Thoracic aorta (tissue), 2 donors: ENCODE results near the gene TRIO. TPM values are rescaled to one million over a fixed set of nuclear protein-coding genes. Genes with fewer than 3 reads are reported as not detected.

Source experiments
- ATAC-seq: fragments of 150-250 bp; one replicate; pipeline ENCODE4 v1.8.0; 2017; ENCODE audit warnings: low read depth; ENCODE audit not compliant: insufficient number of reproducible peaks, low FRiP score
- DNase-seq: peaks from one replicate; pipeline ENCODE4 v3.0.0-alpha.2; 2020; ENCODE audit warnings: low spot score
- H3K27ac ChIP-seq, 2 donors: fragments of 200-600 bp; sonication (generic); 1 replicate in 1 of 2; 2 replicates in 1 of 2; pipeline ENCODE4 v1.5.1; 2016; ENCODE audit warnings: mild to moderate bottlenecking in 2 of 2, moderate library complexity in 2 of 2
- H3K27me3 ChIP-seq: fragments of 200-600 bp; sonication (generic); replicated peaks from 2 replicates; pipeline ENCODE4 v1.6.0; 2016; ENCODE audit warnings: mild to moderate bottlenecking; ENCODE audit not compliant: insufficient read depth
- H3K36me3 ChIP-seq: fragments of 200-600 bp; sonication (generic); one replicate; pipeline ENCODE4 v1.5.1; 2016
- H3K4me1 ChIP-seq, 2 donors: fragments of 200-600 bp; sonication (generic); 1 replicate in 1 of 2; 2 replicates in 1 of 2; pipeline versions ENCODE4 v1.5.1 to v1.6.0; 2016; ENCODE audit warnings: low read depth in 2 of 2, mild to moderate bottlenecking in 1 of 2; ENCODE audit not compliant: control insufficient read depth in 1 of 2
- H3K4me3 ChIP-seq: fragments of 200-600 bp; sonication (generic); 2 replicates; pipeline ENCODE4 v1.5.1; 2016; ENCODE audit warnings: mild to moderate bottlenecking
- H3K9me3 ChIP-seq: fragments of 200-600 bp; sonication (generic); 2 replicates; pipeline ENCODE4 v1.5.1; 2016
- total RNA-seq, 2 donors: library from RNA; depleted of rRNA; stranded (reverse); fragments of >200 nt; gene quantifications; one replicate each; pipeline versions ENCODE4 v1.1.0 to v1.2.3, GENCODE V29; 2016
- TF ChIP-seq, protein P1 (sequence below): fragments of 200-600 bp; sonication (generic); IDR thresholded peaks from one replicate; pipeline ENCODE4 v1.5.1; 2019; ENCODE audit warnings: antibody characterized with exemption

The TRIO gene
- total RNA-seq, 2 donors from 2014 or later = 219 to 300 TPM

DNA sequence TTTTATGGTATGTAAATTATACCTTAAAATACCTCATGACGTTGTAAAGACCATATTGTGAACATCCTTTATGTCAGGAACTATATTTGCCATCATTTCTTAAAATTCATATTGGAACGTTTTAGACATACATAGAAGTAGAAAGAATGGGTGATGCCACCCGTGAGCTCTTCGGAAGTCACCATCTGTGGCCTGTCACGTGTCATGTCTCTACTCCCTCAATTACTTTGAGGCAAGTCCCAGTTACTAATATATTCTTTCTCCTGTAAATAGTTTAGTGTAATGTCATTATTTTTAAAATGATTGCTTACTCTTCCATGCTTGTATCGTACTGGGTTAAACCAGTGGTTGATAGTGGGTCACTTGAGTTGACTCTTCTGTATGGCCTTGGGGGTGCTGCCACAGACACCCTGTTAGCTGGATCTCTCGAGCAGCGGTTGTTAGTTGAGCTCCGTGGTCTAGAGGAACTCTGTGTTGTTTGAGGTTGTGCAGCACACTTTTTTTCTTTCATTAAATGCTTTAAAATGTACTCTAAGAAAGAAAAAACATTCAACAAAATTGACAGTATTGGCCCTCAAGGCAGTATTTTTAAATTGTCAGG lies 66.2 kb downstream of the TRIO start:
- ATAC-seq (no peak), DNase-seq (no peak)
- TF ChIP-seq, protein P1, sequence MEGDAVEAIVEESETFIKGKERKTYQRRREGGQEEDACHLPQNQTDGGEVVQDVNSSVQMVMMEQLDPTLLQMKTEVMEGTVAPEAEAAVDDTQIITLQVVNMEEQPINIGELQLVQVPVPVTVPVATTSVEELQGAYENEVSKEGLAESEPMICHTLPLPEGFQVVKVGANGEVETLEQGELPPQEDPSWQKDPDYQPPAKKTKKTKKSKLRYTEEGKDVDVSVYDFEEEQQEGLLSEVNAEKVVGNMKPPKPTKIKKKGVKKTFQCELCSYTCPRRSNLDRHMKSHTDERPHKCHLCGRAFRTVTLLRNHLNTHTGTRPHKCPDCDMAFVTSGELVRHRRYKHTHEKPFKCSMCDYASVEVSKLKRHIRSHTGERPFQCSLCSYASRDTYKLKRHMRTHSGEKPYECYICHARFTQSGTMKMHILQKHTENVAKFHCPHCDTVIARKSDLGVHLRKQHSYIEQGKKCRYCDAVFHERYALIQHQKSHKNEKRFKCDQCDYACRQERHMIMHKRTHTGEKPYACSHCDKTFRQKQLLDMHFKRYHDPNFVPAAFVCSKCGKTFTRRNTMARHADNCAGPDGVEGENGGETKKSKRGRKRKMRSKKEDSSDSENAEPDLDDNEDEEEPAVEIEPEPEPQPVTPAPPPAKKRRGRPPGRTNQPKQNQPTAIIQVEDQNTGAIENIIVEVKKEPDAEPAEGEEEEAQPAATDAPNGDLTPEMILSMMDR = no peak
- H3K36me3 ChIP-seq = no peaks in the 10 kb centered on the region
- H3K9me3 ChIP-seq = no peaks in the 10 kb centered on the region
- H3K27me3 ChIP-seq = no peaks in the 10 kb centered on the region
- H3K27ac ChIP-seq = no peak overlapping the region
- peaks cover 42 to 76% of the 10 kb centered on the region in 2 donors for H3K4me1 ChIP-seq
- no peak overlapping the region for H3K4me3 ChIP-seq

DNA sequence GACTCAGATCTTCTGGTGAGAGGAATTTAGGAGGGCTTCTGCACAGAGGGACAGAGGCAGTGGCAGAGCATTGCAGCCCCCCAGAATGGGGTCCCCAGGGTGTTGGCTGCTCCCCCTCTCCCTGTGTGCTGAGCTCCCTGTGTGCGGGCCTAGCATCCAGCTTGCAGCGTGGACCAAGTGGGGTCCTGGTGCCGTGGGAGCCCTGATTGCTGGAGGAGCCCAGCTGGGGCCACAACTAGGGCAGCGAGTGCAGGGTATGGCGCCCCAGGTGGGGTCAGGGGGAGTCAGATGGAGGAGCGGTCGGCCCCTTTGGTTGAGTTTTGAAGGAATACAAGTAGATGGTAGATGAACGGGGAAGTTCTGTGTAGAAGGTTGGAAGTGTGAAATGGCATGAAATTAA lies 66.7 kb downstream of the TRIO start:
- TF ChIP-seq, protein P1 = no peak
- Histone ChIP-seq H3K27me3 (no peaks in the 10 kb centered on the region), H3K4me3 (no peak overlapping the region), H3K36me3 (no peaks in the 10 kb centered on the region), H3K9me3 (no peaks in the 10 kb centered on the region), H3K4me1 (peaks cover 37 to 72% of the 10 kb centered on the region in 2 donors), H3K27ac (no peak overlapping the region)
- ATAC-seq (no peak), DNase-seq (no peak)

DNA sequence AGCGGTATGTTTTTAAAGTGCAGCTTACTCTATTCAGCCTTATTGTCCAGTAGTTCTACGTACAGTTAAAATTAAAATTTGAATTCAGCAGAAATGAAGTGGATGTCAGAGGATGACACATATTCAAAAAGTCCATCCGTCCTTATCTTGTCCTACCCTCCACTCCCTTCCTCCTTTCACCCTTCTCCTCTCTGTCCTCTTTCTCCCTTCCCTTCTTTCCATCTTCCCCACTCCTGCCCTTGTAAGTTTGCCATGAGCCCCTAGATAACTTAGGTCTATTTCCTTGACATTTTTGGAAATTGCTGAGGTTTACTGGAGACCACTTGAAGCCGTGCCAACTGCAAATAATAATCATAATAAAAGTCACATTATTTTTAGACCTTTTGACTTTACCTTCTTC lies 67.6 kb downstream of the TRIO start:
- H3K36me3 ChIP-seq = no peaks in the 10 kb centered on the region
- H3K9me3 ChIP-seq = no peaks in the 10 kb centered on the region
- H3K27me3 ChIP-seq = no peaks in the 10 kb centered on the region
- TF ChIP-seq, protein P1 = no peak
- no peak overlapping the region for H3K27ac ChIP-seq
- DNase-seq = no peak
- no peak for ATAC-seq
- H3K4me1 ChIP-seq = peaks cover 30 to 63% of the 10 kb centered on the region in 2 donors
- no peak overlapping the region for H3K4me3 ChIP-seq

DNA sequence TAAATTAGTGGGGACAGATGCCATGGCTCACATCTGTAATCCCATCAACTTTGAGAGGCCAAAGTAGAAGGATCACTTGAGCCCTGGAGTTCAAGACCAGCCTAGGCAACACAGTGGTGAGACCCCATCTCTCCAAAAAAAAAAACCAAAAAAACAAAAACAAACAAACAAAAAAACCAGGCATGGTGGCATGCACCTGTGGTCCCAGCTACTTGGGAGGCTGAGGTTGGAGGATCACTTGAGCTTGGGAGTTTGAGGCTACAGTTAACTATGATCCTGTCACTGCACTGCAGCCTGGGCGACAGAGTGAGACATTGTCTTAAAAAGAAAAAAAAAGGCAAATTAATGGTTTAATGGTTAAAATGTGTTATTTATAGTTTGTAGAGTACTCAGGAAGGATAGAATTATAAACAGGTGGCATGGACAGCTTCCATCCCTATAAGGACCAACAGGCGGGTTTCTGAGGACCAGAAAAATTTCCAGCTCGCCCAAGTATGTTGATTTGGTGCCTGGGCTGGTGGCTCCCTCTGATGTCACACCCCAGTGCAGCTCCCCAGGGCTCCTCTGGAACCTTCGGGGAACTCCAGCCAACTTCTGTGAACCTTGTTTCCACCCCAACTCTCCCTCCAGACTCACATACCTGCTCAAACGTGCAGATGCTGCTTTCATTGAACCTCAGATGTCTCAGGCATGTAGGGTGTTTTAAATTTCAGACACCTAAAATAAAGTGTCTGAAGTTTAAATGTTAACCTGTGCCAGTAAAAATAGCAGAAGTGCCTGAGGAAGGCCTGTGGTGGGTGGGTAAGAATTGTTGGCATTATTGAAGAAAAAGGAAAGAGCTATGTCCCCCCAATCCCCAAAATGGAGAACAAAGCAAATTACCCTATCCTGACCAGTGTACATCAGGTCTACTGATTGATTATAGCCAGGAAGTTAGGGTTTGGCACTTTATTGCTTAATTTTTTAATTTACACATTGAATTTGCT lies 69.0 kb downstream of the TRIO start:
- Histone ChIP-seq H3K27me3 (no peaks in the 10 kb centered on the region), H3K9me3 (no peaks in the 10 kb centered on the region), H3K36me3 (no peaks in the 10 kb centered on the region), H3K4me3 (no peak overlapping the region), H3K27ac (no peak overlapping the region), H3K4me1 (peaks cover 28 to 74% of the 10 kb centered on the region in 2 donors)
- DNase-seq (no peak), ATAC-seq (no peak)
- TF ChIP-seq, protein P1 = no peak

DNA sequence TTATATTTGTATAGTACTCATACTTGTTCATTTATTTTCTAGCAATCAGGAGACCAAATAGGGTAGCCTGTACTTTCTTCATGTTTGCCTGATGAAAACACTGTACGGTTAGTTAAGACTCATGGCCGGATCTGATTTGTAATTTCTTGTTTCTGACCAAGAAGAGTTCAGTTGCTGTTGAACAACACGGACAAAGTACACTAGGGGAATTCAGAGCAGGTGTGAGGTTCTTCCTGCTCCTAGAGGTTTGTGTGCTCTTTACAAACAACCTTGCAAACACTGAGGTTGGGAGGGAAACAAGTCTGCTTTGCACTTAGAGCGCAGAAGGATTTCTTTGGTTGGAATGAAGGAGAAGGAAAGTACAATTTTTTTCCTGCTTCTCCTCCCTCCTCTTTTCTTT lies 69.7 kb downstream of the TRIO start:
- peaks cover 34 to 76% of the 10 kb centered on the region in 2 donors for H3K4me1 ChIP-seq
- no peaks in the 10 kb centered on the region for H3K36me3 ChIP-seq
- DNase-seq = no peak
- no peaks in the 10 kb centered on the region for H3K9me3 ChIP-seq
- no peak overlapping the region for H3K4me3 ChIP-seq
- TF ChIP-seq, protein P1 = no peak
- no peak for ATAC-seq
- no peak overlapping the region for H3K27ac ChIP-seq
- no peaks in the 10 kb centered on the region for H3K27me3 ChIP-seq
